ENCODE results near the gene C1orf167. TPM values are rescaled to one million over a fixed set of nuclear protein-coding genes. Genes with fewer than 3 reads are reported as not detected.

The C1orf167 gene
- total RNA-seq, 3 donors from 2014 or later = 1.3 TPM; not detected in 2

- Histone ChIP-seq H3K36me3 (no peaks in the 10 kb centered on the region), H3K4me1 (peaks cover 0 to 4% of the 10 kb centered on the region in 2 donors), H3K27me3 (no peaks in the 10 kb centered on the region), H3K4me3 (peak overlapping the region in 2 of 3 donors; percentile 51 to 69), H3K9me3 (no peaks in the 10 kb centered on the region), H3K27ac (no peak overlapping the region)
- DNase-seq (ENCODE audit: low spot score in 2 of 2) = no peak
- intact Hi-C loops (cut with DNase I; ENCODE audit: low total_unique reads) = loop anchor here (10.0 kb wide), 1 partner anchor 45 kb away; no protein-coding TSS in a partner anchor
- no peak for TF ChIP-seq CTCF (IDR thresholded peaks at IDR 0.05)
- no peak for TF ChIP-seq POLR2AphosphoS5 (IDR thresholded peaks at IDR 0.05)
- TF ChIP-seq POLR2A (IDR thresholded peaks at IDR 0.05) = no peak
Measured at GRCh38 chr1:11720033-11720376, 42.0 kb upstream of the C1orf167 start.

- intact Hi-C loops (cut with DNase I; ENCODE audit: low total_unique reads) = loop anchor here (10.0 kb wide), 1 partner anchor 46 kb away; no protein-coding TSS in a partner anchor
- no peak overlapping the region for H3K4me3 ChIP-seq
- H3K36me3 ChIP-seq = no peaks in the 10 kb centered on the region
- H3K27me3 ChIP-seq = no peaks in the 10 kb centered on the region
- H3K27ac ChIP-seq = no peak overlapping the region
- no peaks in the 10 kb centered on the region for H3K9me3 ChIP-seq
- DNase-seq (ENCODE audit: low spot score in 2 of 2) = no peak
- TF ChIP-seq POLR2A (IDR thresholded peaks at IDR 0.05) (no peak), CTCF (IDR thresholded peaks at IDR 0.05) (no peak), POLR2AphosphoS5 (IDR thresholded peaks at IDR 0.05) (no peak)
- peaks cover 0 to 4% of the 10 kb centered on the region in 2 donors for H3K4me1 ChIP-seq
Measured at GRCh38 chr1:11720525-11720924, 41.5 kb upstream of the C1orf167 start.

GRCh38 chr1:11721311-11721710, 40.7 kb upstream of the C1orf167 start:
- intact Hi-C loops (cut with DNase I; ENCODE audit: low total_unique reads) = loop anchor here (10.0 kb wide), 1 partner anchor 47 kb away; no protein-coding TSS in a partner anchor

GRCh38 chr1:11722538-11722937, 39.5 kb upstream of the C1orf167 start:
- no peak for TF ChIP-seq POLR2A (IDR thresholded peaks at IDR 0.05)
- no peak for TF ChIP-seq POLR2AphosphoS5 (IDR thresholded peaks at IDR 0.05)
- no peak for TF ChIP-seq CTCF (IDR thresholded peaks at IDR 0.05)
- intact Hi-C loops (cut with DNase I; ENCODE audit: low total_unique reads) = loop anchor here (10.0 kb wide), 1 partner anchor 48 kb away; no protein-coding TSS in a partner anchor
- Histone ChIP-seq H3K9me3 (no peaks in the 10 kb centered on the region), H3K4me1 (peaks cover 0 to 4% of the 10 kb centered on the region in 2 donors), H3K4me3 (no peak overlapping the region), H3K27me3 (no peaks in the 10 kb centered on the region), H3K36me3 (no peaks in the 10 kb centered on the region), H3K27ac (no peak overlapping the region)
- no peak for DNase-seq (ENCODE audit: low spot score in 2 of 2)

More at GRCh38 chr1:11721311-11721710, 40.7 kb upstream of the C1orf167 start:
- Histone ChIP-seq H3K4me3 (no peak overlapping the region), H3K36me3 (no peaks in the 10 kb centered on the region), H3K4me1 (peaks cover 0 to 4% of the 10 kb centered on the region in 2 donors), H3K27me3 (no peaks in the 10 kb centered on the region), H3K9me3 (no peaks in the 10 kb centered on the region), H3K27ac (peak overlapping the region in 1 of 2 donors; percentile 32)
- TF ChIP-seq POLR2A (IDR thresholded peaks at IDR 0.05) (no peak), POLR2AphosphoS5 (IDR thresholded peaks at IDR 0.05) (no peak), CTCF (IDR thresholded peaks at IDR 0.05) (no peak)
- DNase-seq (ENCODE audit: low spot score in 2 of 2) = no peak

- H3K27ac ChIP-seq = no peak overlapping the region
- no peak for DNase-seq (ENCODE audit: low spot score in 2 of 2)
- no peak overlapping the region for H3K4me3 ChIP-seq
- no peaks in the 10 kb centered on the region for H3K36me3 ChIP-seq
- intact Hi-C loops (cut with DNase I; ENCODE audit: low total_unique reads) = loop anchor here (10.0 kb wide), 1 partner anchor 51 kb away; no protein-coding TSS in a partner anchor
- H3K27me3 ChIP-seq = no peaks in the 10 kb centered on the region
- H3K9me3 ChIP-seq = no peaks in the 10 kb centered on the region
- no peak for TF ChIP-seq POLR2AphosphoS5 (IDR thresholded peaks at IDR 0.05)
- TF ChIP-seq CTCF (IDR thresholded peaks at IDR 0.05) = no peak
- no peak for TF ChIP-seq POLR2A (IDR thresholded peaks at IDR 0.05)
- no peaks in the 10 kb centered on the region for H3K4me1 ChIP-seq
Measured at GRCh38 chr1:11725616-11726015, 36.4 kb upstream of the C1orf167 start.

All from breast epithelium (tissue), 4 donors.